HEK293T (cell line): ENCODE measurements around the gene COL9A3.

Source experiments
- CTCF ChIA-PET: fragments of 350-600 bp; formaldehyde crosslinking; extraction: SDS; loops from one replicate; lab custom pipeline; 2021; ENCODE audit warnings: antibody characterized with exemption, inconsistent platforms; lab: Yijun Ruan, JAX
- POLR2A ChIA-PET: fragments of 350-600 bp; formaldehyde crosslinking; extraction: SDS; loops from one replicate; lab custom pipeline; 2020; ENCODE audit warnings: antibody characterized with exemption, inconsistent platforms; lab: Yijun Ruan, JAX
- DNase-seq: peaks from one replicate; pipeline ENCODE4 v3.0.0; 2012; ENCODE audit warnings: mixed read lengths; ENCODE audit errors: extremely low spot score
- ARNT ChIP-seq: fragments of 450-650 bp; IDR thresholded peaks from 2 replicates; pipeline ENCODE4 v1.6.1; 2017; ENCODE audit warnings: mild to moderate bottlenecking
- BHLHE40 ChIP-seq: fragments of 450-650 bp; IDR thresholded peaks from 2 replicates; pipeline ENCODE4 v1.6.1; 2016; ENCODE audit warnings: mild to moderate bottlenecking, moderate library complexity, borderline replicate concordance
- CTBP1 ChIP-seq: fragments of 450-650 bp; IDR thresholded peaks from 2 replicates; pipeline ENCODE4 v1.6.1; 2016; ENCODE audit warnings: borderline replicate concordance
- ELF4 ChIP-seq: fragments of 450-650 bp; IDR thresholded peaks from 2 replicates; pipeline ENCODE4 v1.6.1; 2017; ENCODE audit warnings: antibody characterized with exemption
- FOXA1 ChIP-seq: fragments of 450-650 bp; IDR thresholded peaks from 2 replicates; pipeline ENCODE4 v1.6.1; 2016; ENCODE audit warnings: mild to moderate bottlenecking
- FOXK2 ChIP-seq: fragments of 450-650 bp; IDR thresholded peaks from 2 replicates; pipeline ENCODE4 v1.6.1; 2016; ENCODE audit warnings: mild to moderate bottlenecking
- FOXM1 ChIP-seq: fragments of 450-650 bp; IDR thresholded peaks from 2 replicates; pipeline ENCODE4 v1.6.1; 2017; ENCODE audit warnings: mild to moderate bottlenecking, borderline replicate concordance
- HDGF ChIP-seq: fragments of 450-650 bp; IDR thresholded peaks from 2 replicates; pipeline ENCODE4 v1.6.1; 2017; ENCODE audit warnings: antibody characterized with exemption, borderline replicate concordance
- L3MBTL2 ChIP-seq: fragments of 450-650 bp; conservative IDR thresholded peaks from 2 replicates; pipeline ENCODE4 v1.6.1; 2016; ENCODE audit warnings: mild to moderate bottlenecking
- LEF1 ChIP-seq: fragments of 450-650 bp; IDR thresholded peaks from 2 replicates; pipeline ENCODE4 v1.6.1; 2017; ENCODE audit warnings: mild to moderate bottlenecking, borderline replicate concordance
- NFRKB ChIP-seq: fragments of 450-650 bp; IDR thresholded peaks from 2 replicates; pipeline ENCODE4 v1.6.1; 2016; ENCODE audit warnings: mild to moderate bottlenecking, moderate library complexity
- PKNOX1 ChIP-seq: fragments of 450-650 bp; IDR thresholded peaks from 2 replicates; pipeline ENCODE4 v1.6.1; 2016
- SP1 ChIP-seq: fragments of 450-650 bp; IDR thresholded peaks from 2 replicates; pipeline ENCODE4 v1.6.1; 2017
- SUZ12 ChIP-seq: fragments of 450-650 bp; IDR thresholded peaks from 2 replicates; pipeline ENCODE4 v1.6.1; 2016; ENCODE audit warnings: mild to moderate bottlenecking
- TARDBP ChIP-seq: fragments of 450-650 bp; IDR thresholded peaks from 2 replicates; pipeline ENCODE4 v1.6.1; 2016
- ZNF384 ChIP-seq: fragments of 450-650 bp; IDR thresholded peaks from 2 replicates; pipeline ENCODE4 v1.6.1; 2016

The COL9A3 gene

DNA sequence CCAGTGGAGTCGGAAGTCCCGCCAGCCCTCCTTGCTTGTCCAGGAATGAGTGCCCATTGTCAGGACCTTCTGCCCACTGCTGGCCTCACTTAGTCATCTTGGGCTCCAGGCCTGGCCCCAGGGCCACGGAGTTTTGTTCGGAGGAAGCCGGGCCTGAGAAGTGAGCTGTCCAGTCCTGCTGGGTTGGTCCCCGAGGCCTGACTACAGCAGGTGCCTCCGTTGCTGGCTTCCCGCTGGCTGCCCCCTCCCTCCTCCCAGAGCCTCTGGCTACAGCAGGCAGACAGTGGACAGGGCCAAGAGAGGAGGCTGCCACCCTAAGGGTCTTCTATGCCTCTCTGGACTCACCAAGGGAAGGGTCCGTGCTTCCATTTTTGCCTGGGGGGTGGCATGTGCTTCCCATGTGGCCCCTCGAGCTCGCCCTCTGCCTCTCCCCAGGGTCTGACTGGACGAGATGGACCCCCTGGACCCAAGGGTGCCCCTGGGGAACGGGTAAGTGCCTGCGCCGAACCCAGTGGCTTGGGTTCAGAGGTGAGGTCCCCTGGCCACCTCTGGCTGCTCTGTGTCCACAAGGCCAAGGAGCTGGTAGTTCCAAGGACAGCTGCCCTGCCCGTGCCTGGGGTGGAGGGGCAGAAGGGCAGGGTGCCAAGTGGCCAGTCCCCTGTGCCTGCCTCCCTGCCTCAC, 2.8 kb downstream of the COL9A3 start:
- TF ChIP-seq HDGF (no peak), CTBP1 (no peak)
- POLR2A ChIA-PET, result interaction anchor here (0.9 to 1.0 kb wide), 2 partner anchors 25 to 42 kb away, joined by 3 read pairs; partner anchors contain the start of gene TCFL5
- CTCF ChIA-PET, result no interaction called here
- DNase-seq, result no peak

DNA sequence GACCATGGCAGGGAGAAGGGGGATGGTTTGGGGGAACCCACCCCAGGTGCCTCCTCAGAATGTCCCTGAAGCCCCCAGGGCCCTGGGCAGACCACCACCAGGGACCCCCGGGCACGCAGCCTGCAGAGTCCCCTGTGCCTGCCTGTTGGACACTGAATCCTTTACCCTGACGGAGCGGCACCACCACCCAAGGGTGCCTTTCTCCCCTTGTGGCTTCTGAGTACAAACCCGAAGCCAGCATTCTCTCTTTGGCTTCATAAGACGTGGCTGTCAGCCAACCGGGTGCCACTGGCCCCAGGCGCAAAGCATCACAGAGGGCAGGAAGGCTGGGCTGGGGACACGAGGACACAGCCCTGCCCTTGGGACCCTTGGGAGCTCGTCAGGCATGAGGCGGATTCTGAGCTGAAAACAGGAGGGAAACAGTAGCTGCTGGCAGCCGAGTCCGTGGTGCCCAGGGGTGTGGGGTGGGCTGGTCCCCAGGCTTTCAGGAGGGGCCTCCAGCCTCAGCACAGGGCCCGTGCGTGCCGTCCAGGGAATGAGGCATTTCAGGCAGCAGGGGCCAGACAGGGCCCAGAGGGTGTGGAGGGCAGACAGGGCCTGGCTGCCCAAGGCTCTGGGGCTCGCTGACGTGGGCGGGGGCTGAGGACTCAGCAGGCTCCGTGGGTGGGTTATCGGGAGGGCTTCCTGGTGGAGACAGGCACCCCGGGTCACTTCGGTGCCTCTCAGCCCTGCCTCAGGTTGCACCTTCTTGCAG, 3.5 kb downstream of the COL9A3 start:
- TF ChIP-seq SP1 (no peak), ARNT (no peak), SUZ12 (no peak), ZNF384 (no peak), FOXA1 (no peak), CTBP1 (no peak), LEF1 (no peak), BHLHE40 (no peak), FOXM1 (no peak), L3MBTL2 (no peak), TARDBP (no peak), PKNOX1 (no peak), FOXK2 (no peak), HDGF (no peak), ELF4 (no peak), NFRKB (no peak)
- DNase-seq, result no peak
- POLR2A ChIA-PET, result interaction anchor here (0.9 to 1.0 kb wide), 2 partner anchors 26 to 41 kb away, joined by 3 read pairs; partner anchors contain the start of gene TCFL5
- CTCF ChIA-PET, result no interaction called here

- CTCF ChIA-PET, result no interaction called here
- no peak for DNase-seq
- no peak for TF ChIP-seq HDGF
- no peak for TF ChIP-seq PKNOX1
- TF ChIP-seq BHLHE40, result no peak
- no peak for TF ChIP-seq ELF4
- no peak for TF ChIP-seq FOXK2
- no peak for TF ChIP-seq ZNF384
- TF ChIP-seq L3MBTL2, result no peak
- no peak for TF ChIP-seq SUZ12
- TF ChIP-seq TARDBP, result no peak
- TF ChIP-seq SP1, result no peak
- TF ChIP-seq CTBP1, result no peak
- TF ChIP-seq FOXA1, result no peak
- no peak for TF ChIP-seq NFRKB
- no peak for TF ChIP-seq LEF1
- TF ChIP-seq FOXM1, result no peak
- POLR2A ChIA-PET, result interaction anchor here (1.0 kb wide), 1 partner anchor 40 kb away, joined by 3 read pairs; the partner anchor contains the start of gene TCFL5
These were observed 4.3 kb downstream of the COL9A3 start for GRCh38 chr20:62820962-62821725.

- ChIA-PET CTCF (interaction anchor here (1.3 to 1.7 kb wide), 3 partner anchors 10 to 66 kb away, joined by 3 to 10 read pairs (median 4); no protein-coding TSS in a partner anchor), POLR2A (no interaction called here)
- TF ChIP-seq SP1 (no peak), PKNOX1 (no peak), BHLHE40 (no peak), L3MBTL2 (no peak), TARDBP (no peak), HDGF (no peak), CTBP1 (no peak), FOXK2 (no peak), FOXM1 (no peak), ELF4 (no peak)
- DNase-seq, result no peak
These were observed 4.9 kb downstream of the COL9A3 start for GRCh38 chr20:62821726-62822210.

GRCh38 chr20:62822239-62822787, 5.5 kb downstream of the COL9A3 start:
- TF ChIP-seq SUZ12, result no peak
- TF ChIP-seq SP1, result no peak
- no peak for TF ChIP-seq ZNF384
- ChIA-PET POLR2A (interaction anchor here (1.0 kb wide), 2 partner anchors 26 to 39 kb away, joined by 3 to 7 read pairs; partner anchors contain the start of genes MRGBP and TCFL5), CTCF (interaction anchor here (0.6 to 1.7 kb wide), 9 partner anchors 8 to 180 kb away, joined by 3 to 14 read pairs (median 4); partner anchors contain the start of gene SLCO4A1)
- no peak for DNase-seq
